ENCODE results near the gene EPN1. TPM values are rescaled to one million over a fixed set of nuclear protein-coding genes. Genes with fewer than 3 reads are reported as not detected.

EPN1 gene
- total and polyA plus RNA-seq, 9 of the 15 experiments (the other 6 are each of a cell fraction or from before 2014, with no cell fraction given) = 0.08 to 138 (median 12.7) TPM

- TF ChIP-seq ZFP1 (CRISPR knock-in tag; IDR thresholded peaks at IDR 0.05) (no peak), ZNF780A (CRISPR knock-in tag; IDR thresholded peaks at IDR 0.05) (no peak), ESRRB (CRISPR knock-in tag; IDR thresholded peaks at IDR 0.05; ENCODE audit: borderline replicate concordance) (no peak), ASH1L (IDR thresholded peaks at IDR 0.05; ENCODE audit: borderline replicate concordance, low read depth, partially characterized antibody) (no peak), FIP1L1 (IDR thresholded peaks at IDR 0.05; ENCODE audit: low read depth, low read length, poor library complexity, severe bottlenecking) (peak; percentile 92), ZNF277 (CRISPR knock-in tag; IDR thresholded peaks at IDR 0.05; ENCODE audit: borderline replicate concordance) (no peak), NFXL1 (CRISPR knock-in tag; IDR thresholded peaks at IDR 0.05) (no peak), ZBTB12 (CRISPR knock-in tag; IDR thresholded peaks at IDR 0.05) (0 out of 2 replicates have a peak, but pooled peaks have one; percentile 21), ZNF57 (CRISPR knock-in tag; IDR thresholded peaks at IDR 0.05) (no peak), MYBL2 (IDR thresholded peaks at IDR 0.05; ENCODE audit: low read depth) (no peak), MYBL2 (CRISPR knock-in tag; IDR thresholded peaks at IDR 0.05; ENCODE audit: borderline replicate concordance) (no peak), TOE1 (IDR thresholded peaks at IDR 0.05; ENCODE audit: borderline replicate concordance) (no peak), TOE1 (CRISPR knock-in tag; IDR thresholded peaks at IDR 0.05; ENCODE audit: borderline replicate concordance, low read depth) (0 out of 2 replicates have a peak, but pooled peaks have one; percentile 46), GATA2 (CRISPR knock-in tag; IDR thresholded peaks at IDR 0.05) (no peak), ETS1 (conservative IDR thresholded peaks at IDR 0.05; ENCODE audit: control insufficient read depth, low read depth, low read length) (peak; percentile 78; the same call in 1 of the 2 replicates), ZNF134 (CRISPR knock-in tag; conservative IDR thresholded peaks at IDR 0.05) (no peak), NR2F6 (CRISPR knock-in tag; IDR thresholded peaks at IDR 0.05) (no peak), PYGO2 (tag; IDR thresholded peaks at IDR 0.05) (no peak), CXXC5 (CRISPR knock-in tag; IDR thresholded peaks at IDR 0.05) (peak; percentile 95), THAP12 (CRISPR knock-in tag; IDR thresholded peaks at IDR 0.05) (peak; percentile 56), ZBTB9 (CRISPR knock-in tag; IDR thresholded peaks at IDR 0.05) (peak; percentile 7; the same call in 1 of the 2 replicates)
These were observed 21.2 kb upstream of the EPN1 start (continued) for GRCh38 chr19:55653651-55654322.
